Stimulated activated naive CD4-positive, alpha-beta T cell treated with Interleukin-2 at 50 U/mL for 16 hours (primary cell): ENCODE measurements around the gene NHLH1.

Experiments used
- DNase-seq: peaks from one replicate; lab custom pipeline; 2025; lab: John Stamatoyannopoulos, UW

Gene NHLH1

DNA sequence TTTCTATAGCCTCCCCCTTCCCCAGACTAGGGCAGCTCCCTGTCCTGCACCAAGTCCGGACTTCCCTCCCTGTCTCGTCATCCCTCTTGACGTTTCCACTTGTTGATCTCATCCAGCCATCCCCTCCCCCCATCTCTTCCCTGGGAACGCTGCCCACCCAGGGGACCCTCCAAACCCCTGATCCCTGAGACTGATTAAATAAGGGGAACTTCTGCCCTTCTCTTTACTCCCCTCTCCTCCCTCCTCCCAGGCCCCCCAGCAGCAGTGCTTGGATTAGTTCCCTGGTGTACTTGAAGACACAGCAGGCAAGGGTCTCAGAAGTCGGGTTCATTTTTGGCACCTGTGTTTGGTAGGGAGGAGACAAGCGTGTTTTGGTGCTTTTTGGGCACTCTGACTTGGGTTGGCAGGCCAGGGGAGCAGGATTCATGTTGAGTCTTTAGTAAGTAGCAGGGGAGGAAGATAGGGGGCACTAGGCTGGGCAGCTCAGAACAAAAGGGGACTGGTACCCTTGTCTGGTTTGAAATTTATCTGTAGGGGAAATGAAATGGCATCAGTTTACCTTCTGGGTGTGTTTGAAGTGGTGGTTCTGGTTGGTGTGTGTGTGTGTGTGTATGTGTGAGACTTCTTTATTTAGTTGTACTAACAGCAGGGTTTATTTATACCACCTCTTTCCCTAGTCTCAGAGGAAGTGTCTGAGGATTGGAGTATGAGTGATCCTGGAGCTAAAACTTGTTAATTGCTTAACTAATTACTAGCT lies 44.6 kb downstream of the NHLH1 start:
- no peak for DNase-seq

DNA sequence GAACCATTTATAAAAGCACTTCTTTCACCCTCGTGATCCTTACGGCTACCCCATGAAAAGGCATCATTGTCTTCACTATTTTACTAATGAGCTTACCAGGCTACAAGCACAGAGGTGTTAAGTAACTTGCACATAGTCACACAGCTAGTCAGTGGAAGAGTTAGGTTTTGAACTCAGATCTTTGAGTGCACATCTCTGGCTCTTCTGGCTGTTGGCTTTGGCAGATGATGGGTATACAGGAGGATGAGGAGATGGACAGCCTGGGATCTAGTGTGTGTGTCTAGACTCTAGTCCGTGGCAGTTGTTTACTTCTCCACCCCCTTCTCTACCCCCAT lies 45.1 kb downstream of the NHLH1 start:
- DNase-seq = no peak

- no peak for DNase-seq
Measured at GRCh38 chr1:160413716-160414115, 46.8 kb downstream of the NHLH1 start.

GRCh38 chr1:160414881-160415280 lies 48.0 kb downstream of the NHLH1 start:
- DNase-seq = no peak

- no peak for DNase-seq
Measured at GRCh38 chr1:160415696-160416290, 48.9 kb downstream of the NHLH1 start.

DNA sequence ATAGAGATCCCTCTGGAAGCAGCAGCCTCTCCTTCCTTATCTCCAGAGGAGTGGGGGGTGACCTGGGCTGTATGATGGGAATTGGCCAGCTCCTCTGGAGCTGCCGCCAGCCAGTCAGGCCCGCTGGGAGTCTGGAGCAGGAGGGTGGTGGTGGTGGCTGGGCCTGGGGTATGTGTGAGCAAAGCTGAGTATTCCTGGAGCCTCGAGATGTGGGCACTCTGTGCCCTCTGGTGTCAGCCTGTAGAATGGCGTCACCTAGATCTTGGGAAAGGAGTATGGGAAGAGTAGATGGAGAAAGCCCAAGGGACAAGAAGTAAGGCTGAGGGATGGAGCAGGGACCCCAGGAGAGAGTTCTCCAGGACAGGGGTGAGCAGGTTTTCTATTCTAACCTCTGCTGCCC lies 49.5 kb downstream of the NHLH1 start:
- DNase-seq = no peak

GRCh38 chr1:160418483-160418882 lies 51.6 kb downstream of the NHLH1 start:
- no peak for DNase-seq

GRCh38 chr1:160419150-160419837 lies 52.4 kb downstream of the NHLH1 start:
- no peak for DNase-seq

- DNase-seq = no peak
Measured at GRCh38 chr1:160419838-160420169, 52.9 kb downstream of the NHLH1 start.

GRCh38 chr1:160420881-160421842 lies 54.3 kb downstream of the NHLH1 start:
- DNase-seq = no peak

- DNase-seq = no peak
Measured at GRCh38 chr1:160421881-160422280, 55.0 kb downstream of the NHLH1 start.
